Psoas muscle (tissue), 8 donors: ENCODE results near the gene GSTA1. TPM values are rescaled to one million over a fixed set of nuclear protein-coding genes. Genes with fewer than 3 reads are reported as not detected.
"Not testable (repeated sequence)": the region's sequence is repeated elsewhere in the genome, so short reads cannot be mapped to it uniquely, and the experiment has no call there.

Experiments used
- ATAC-seq, 4 donors: fragments of 200-7000 bp; cut with Tn5 transposase; one replicate each; pipeline ENCODE4 v1.9.1; 2020; ENCODE audit warnings: moderate library complexity in 3 of 4, mild to moderate bottlenecking in 2 of 4
- DNase-seq, 2 donors: peaks; one replicate each; pipeline ENCODE4 v3.0.0-alpha.2; 2020
- H3K27ac ChIP-seq: fragments of 200-600 bp; one replicate; pipeline ENCODE4 v1.8.0; 2022
- H3K27me3 ChIP-seq, 3 donors: fragments of 200-600 bp in 1 of 3; one replicate each; pipeline versions ENCODE4 v1.6.1 to v1.8.0; 2013 to 2022; ENCODE audit warnings: low read length in 2 of 3, mild to moderate bottlenecking in 2 of 3, moderate library complexity in 1 of 3; ENCODE audit not compliant: insufficient read depth in 3 of 3
- H3K36me3 ChIP-seq, 2 donors: fragments of 200-600 bp in 1 of 2; one replicate each; pipeline versions ENCODE4 v1.6.1 to v1.8.0; 2013 to 2022; ENCODE audit warnings: low read depth in 1 of 2, mild to moderate bottlenecking in 1 of 2, moderate library complexity in 1 of 2; ENCODE audit not compliant: insufficient read depth in 1 of 2
- H3K4me1 ChIP-seq: fragments of 200-600 bp; one replicate; pipeline ENCODE4 v1.8.0; 2022
- H3K4me3 ChIP-seq: fragments of 200-600 bp; one replicate; pipeline ENCODE4 v1.8.0; 2022; ENCODE audit warnings: mild to moderate bottlenecking
- H3K9me3 ChIP-seq: fragments of 200-600 bp; one replicate; pipeline ENCODE4 v1.8.0; 2022
- CTCF ChIP-seq: fragments of 200-600 bp; IDR thresholded peaks from one replicate; pipeline ENCODE4 v1.8.0; 2022; ENCODE audit warnings: antibody characterized with exemption
- WGBS, 3 donors: extraction: QIAGEN DNeasy Blood & Tissue Kit; methylation state at CpG; one replicate each; pipeline versions ENCODE4 v1.1.6 to v1.1.7; 2013; 5-methylcytosine and 5-hydroxymethylcytosine counted together
- intact Hi-C, 2 donors: fragments of 100-400 bp; cut with DNase I; formaldehyde crosslinking; loops; one replicate each; pipeline versions ENCODE4 v1.11.0 to v1.14.2; 2022
- polyA plus RNA-seq, 3 donors: library from polyadenylated mRNA; stranded (reverse); fragments of 200-250 nt; gene quantifications; one replicate each; pipeline ENCODE4 v1.2.3, GENCODE V29; 2013
- total RNA-seq, 4 donors: library from RNA; stranded (reverse); fragmentation: NEBNext Ultra II Directional in 2 of 4; extraction: Animal tissue kit (Norgen Biotek cat#: 25700) in 2 of 4; gene quantifications; one replicate each; pipeline versions ENCODE4 v1.2.1 to v1.2.4, GENCODE V29; 2021 to 2023
- donor health status: healthy with polysubstance abuse.
- donor health status: DM: no; HTN: no; CAD: no; lungs with moderate emphysema.
- donor health status: Bipolar disorder and iron deficiency.
- donor health status: healthy.
- donor health status: DM: yes; HTN: yes; CAD: no.
- donor health status: DM: no; HTN: no; CAD: no.
- donor health status: DM: no; HTN: no; CAD: no.
- donor health status: DM: yes; HTN: yes; CAD: no.

GSTA1 gene
- total and polyA plus RNA-seq, 7 donors, result 0.10 to 1.6 (median 0.37) TPM; not detected in 3

DNA sequence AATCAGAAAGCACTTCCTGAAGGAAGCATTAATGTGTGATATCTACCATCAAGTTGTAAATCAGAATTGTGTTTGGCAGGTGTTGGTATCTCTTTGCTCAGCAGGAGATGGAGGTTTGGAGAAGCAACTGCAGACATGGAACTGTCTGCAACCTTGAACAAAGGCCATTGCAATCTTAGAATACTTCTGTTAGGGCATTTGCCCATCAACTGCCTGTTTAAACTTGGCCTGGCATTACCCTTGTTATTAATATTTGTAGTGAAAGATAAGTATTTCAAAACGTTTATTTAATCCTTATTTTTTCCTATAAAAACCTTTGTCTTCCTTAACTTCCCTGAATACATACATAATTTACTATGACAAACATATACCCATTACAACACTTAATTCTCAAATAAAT lies 22.9 kb upstream of the GSTA1 start:
- intact Hi-C loops, result no loop called here
- WGBS, 3 donors, result 26 to 41% (median 27%) methylated on average over 1 of the region's 1 CpG
- ATAC-seq (no peak), DNase-seq (no peak)
- H3K9me3 ChIP-seq, result no peaks in the 10 kb centered on the region
- H3K36me3 ChIP-seq, result no peaks in the 10 kb centered on the region
- no peak for TF ChIP-seq CTCF
- no peaks in the 10 kb centered on the region for H3K27me3 ChIP-seq
- no peak overlapping the region for H3K4me3 ChIP-seq
- no peak overlapping the region for H3K27ac ChIP-seq
- no peaks in the 10 kb centered on the region for H3K4me1 ChIP-seq

- intact Hi-C loops, H3K27me3 ChIP-seq, ATAC-seq, DNase-seq, H3K36me3 ChIP-seq, H3K27ac ChIP-seq, H3K9me3 ChIP-seq, H3K4me1 ChIP-seq, H3K4me3 ChIP-seq: not testable (repeated sequence)
- 72 to 82% (median 75%) methylated on average over 3 to 4 of the region's 4 CpGs for WGBS, 3 donors
These were observed 22.4 kb upstream of the GSTA1 start for GRCh38 chr6:52825900-52826459.

- ATAC-seq, intact Hi-C loops: not testable (repeated sequence)
- WGBS, 3 donors, result 93 to 96% (median 95%) methylated on average over 18 to 25 of the region's 25 CpGs
These were observed 21.7 kb upstream of the GSTA1 start for GRCh38 chr6:52825270-52825793.

DNA sequence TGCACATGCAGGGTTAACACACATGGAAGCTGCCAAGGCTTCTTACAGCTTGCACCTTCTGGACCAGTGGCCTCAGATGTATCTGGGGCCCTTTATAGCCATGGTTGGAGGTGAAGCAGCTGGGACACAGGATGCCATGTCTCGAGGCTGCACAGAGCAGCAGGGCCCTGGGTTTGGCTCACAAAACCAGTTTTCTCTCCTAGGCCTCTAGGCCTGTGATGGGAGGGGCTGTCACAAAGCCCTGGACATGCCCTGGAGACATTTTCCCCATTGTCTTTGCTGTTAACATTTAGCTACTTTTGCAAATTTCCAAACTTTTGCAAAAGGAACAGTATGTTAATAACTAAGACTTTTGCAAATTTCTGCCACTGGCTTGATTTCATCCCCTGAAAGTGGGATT lies 18.2 kb upstream of the GSTA1 start:
- no peak for TF ChIP-seq CTCF
- no peak for ATAC-seq
- Histone ChIP-seq H3K4me1 (no peaks in the 10 kb centered on the region), H3K36me3 (no peaks in the 10 kb centered on the region), H3K4me3 (no peak overlapping the region), H3K27ac (no peak overlapping the region), H3K27me3 (no peaks in the 10 kb centered on the region), H3K9me3 (no peaks in the 10 kb centered on the region)
- no peak for DNase-seq
- intact Hi-C loops, result no loop called here
- 63 to 77% (median 63%) methylated on average over 1 of the region's 1 CpG for whole genome bisulfite sequencing, 3 donors

More at GRCh38 chr6:52825270-52825793, 21.7 kb upstream of the GSTA1 start:
- H3K36me3 ChIP-seq, DNase-seq, H3K9me3 ChIP-seq, H3K27ac ChIP-seq, H3K4me1 ChIP-seq, H3K27me3 ChIP-seq, H3K4me3 ChIP-seq: not testable (repeated sequence)

GRCh38 chr6:52820198-52820597 lies 16.6 kb upstream of the GSTA1 start:
- no peak overlapping the region for H3K27ac ChIP-seq
- TF ChIP-seq CTCF, result no peak
- H3K36me3 ChIP-seq, result no peaks in the 10 kb centered on the region
- no peak overlapping the region for H3K4me3 ChIP-seq
- DNase-seq (no peak), ATAC-seq (no peak)
- H3K4me1 ChIP-seq, result no peaks in the 10 kb centered on the region
- intact Hi-C loops, result no loop called here
- no peaks in the 10 kb centered on the region for H3K27me3 ChIP-seq
- H3K9me3 ChIP-seq, result no peaks in the 10 kb centered on the region
- whole genome bisulfite sequencing, 3 donors, result 47 to 61% (median 59%) methylated on average over 2 of the region's 2 CpGs
